ENCODE results near the gene SMPD3. TPM values are rescaled to one million over a fixed set of nuclear protein-coding genes. Genes with fewer than 3 reads are reported as not detected.

The SMPD3 gene
- total and polyA plus RNA-seq, 2 of the 8 experiments (the other 6 are each of a cell fraction or from before 2014, with no cell fraction given), result 0.39 to 1.3 TPM

GRCh38 chr16:68367891-68368290 lies 80.4 kb downstream of the SMPD3 start:
- H3K27me3 ChIP-seq (replicated peaks in 1 of 4; ENCODE audit: control insufficient read depth in 3 of 4, extremely low read depth in 1 of 4, insufficient read depth in 3 of 4, low read length in 3 of 4), result no peaks in the 10 kb centered on the region
- H3K23me2 ChIP-seq (ENCODE audit: low read depth, low read length), result no peaks in the 10 kb centered on the region
- no peak overlapping the region for H3K9ac ChIP-seq (replicated peaks in 1 of 4; ENCODE audit: extremely low read depth in 1 of 4, low read depth in 3 of 4, low read length in 3 of 4)
- no peak overlapping the region for H3K4me3 ChIP-seq (ENCODE audit: extremely low read depth in 1 of 4, insufficient read depth in 2 of 4, low read depth in 3 of 4, low read length in 4 of 4)
- no peak overlapping the region for H2BK5ac ChIP-seq (ENCODE audit: low read depth, low read length)
- H4K91ac ChIP-seq (replicated peaks; ENCODE audit: insufficient read length, low read length), result no peak overlapping the region
- H3K56ac ChIP-seq (replicated peaks; ENCODE audit: insufficient read length, low read depth, low read length), result no peak overlapping the region
- H3K14ac ChIP-seq (ENCODE audit: insufficient read length), result no peak overlapping the region
- no peak overlapping the region for H3K23ac ChIP-seq (ENCODE audit: insufficient read length)
- H4K8ac ChIP-seq (ENCODE audit: extremely low read depth, insufficient read depth, low read length), result 0 out of 2 replicates have a peak overlapping the region, but pooled peaks have one; percentile 7
- H3K9me3 ChIP-seq (ENCODE audit: insufficient read depth in 2 of 2, low read depth in 1 of 2, low read length in 1 of 2), result no peaks in the 10 kb centered on the region
- no peak overlapping the region for H3K18ac ChIP-seq (ENCODE audit: extremely low read depth, low read length)
- no peak overlapping the region for H3K4me2 ChIP-seq (ENCODE audit: insufficient read depth in 1 of 2, low read depth in 2 of 2, low read length in 2 of 2)
- peak overlapping the region; percentile 60; the same call in 1 of the 2 replicates for H2BK12ac ChIP-seq (ENCODE audit: low read depth, low read length)
- ChIA-PET CTCF (ENCODE audit: partially characterized antibody) (interaction anchor here (0.6 to 14.3 kb wide), 27 partner anchors 8 to 986 kb away, joined by 3 to 221 read pairs (median 5); partner anchors contain the start of gene SMPD3), POLR2A (ENCODE audit: partially characterized antibody) (interaction anchor here (1.4 to 1.6 kb wide), 2 partner anchors 9 to 17 kb away, joined by 5 to 6 read pairs; no protein-coding TSS in a partner anchor)
- 0 out of 2 replicates have a peak overlapping the region, but pooled peaks have one; percentile 55 for H2BK20ac ChIP-seq (ENCODE audit: low read length)
- FAIRE-seq (no peak), DNase-seq (ENCODE audit: low read depth in 1 of 2, low spot score in 2 of 2) (no peak)
- H4K5ac ChIP-seq (ENCODE audit: insufficient read length, low read depth, low read length), result no peak overlapping the region
- 96% methylated on average over 14 of the region's 14 CpGs; no CpG with 5 or more reads in 1 of the 2 experiments for WGBS, 2 experiments (ENCODE audit: extremely low coverage in 1 of 2, insufficient coverage in 1 of 2, insufficient read length in 1 of 2, insufficient replicate concordance in 2 of 2, low coverage in 1 of 2, low lambda C conversion rate in 2 of 2, missing lambda C conversion rate in 1 of 2)
- H3K27ac ChIP-seq (ENCODE audit: low read depth, low read length), result no peak overlapping the region
- no peaks in the 10 kb centered on the region for H3K79me2 ChIP-seq (ENCODE audit: control insufficient read depth in 1 of 2, insufficient read depth in 2 of 2, low read length in 2 of 2)
- no peaks in the 10 kb centered on the region for H4K20me1 ChIP-seq (replicated peaks in 1 of 2; ENCODE audit: control insufficient read depth in 1 of 2, insufficient read depth in 2 of 2, low read length in 2 of 2)
- H2AFZ ChIP-seq (ENCODE audit: low read length), result peak overlapping the region; percentile 51; the same call in 1 of the 2 replicates
- no peak overlapping the region for H2AK5ac ChIP-seq (ENCODE audit: low read depth, low read length)
- H3K4ac ChIP-seq (replicated peaks; ENCODE audit: insufficient read length, low read depth, low read length), result no peak overlapping the region
- peaks cover 0 to 4% (median 3%) of the 10 kb centered on the region in 4 experiments; a peak in 3 of 7 replicates for H3K4me1 ChIP-seq (replicated peaks in 1 of 4; ENCODE audit: control insufficient read depth in 3 of 4, insufficient read depth in 4 of 4, low read length in 3 of 4)
- H2BK15ac ChIP-seq (ENCODE audit: low read length), result no peak overlapping the region
- peak overlapping the region; percentile 33 for H2BK120ac ChIP-seq (replicated peaks; ENCODE audit: low read depth, low read length)
- no peaks in the 10 kb centered on the region for H3K36me3 ChIP-seq (ENCODE audit: control insufficient read depth in 2 of 4, insufficient read depth in 4 of 4, low read length in 3 of 4)
- H3K79me1 ChIP-seq (ENCODE audit: low read depth, low read length), result no peaks in the 10 kb centered on the region
- TF ChIP-seq EP300 (IDR thresholded peaks at IDR 0.05; ENCODE audit: borderline replicate concordance in 1 of 2, low read depth in 2 of 2, low read length in 2 of 2) (no peak), KDM5A (IDR thresholded peaks at IDR 0.05; ENCODE audit: low read length) (no peak)
